GM12878 (cell line): Measurements from ENCODE around the gene FSTL4. TPM values are rescaled to one million over a fixed set of nuclear protein-coding genes. Genes with fewer than 3 reads are reported as not detected.
A peak's percentile ranks its signal among the peaks of the same experiment; 100 is the strongest.

ENCODE experiments used
- ATAC-seq: fragments of 200-7000 bp; cut with Tn5 transposase; 3 replicates; pipeline ENCODE4 v1.9.1; 2020; ENCODE audit warnings: mild to moderate bottlenecking, moderate library complexity
- BruUV-seq: library from RNA; stranded (reverse); fragments of 400-500 nt; replicated peaks from 2 replicates; lab custom pipeline; 2021; lab: Mats Ljungman, UMichigan
- CTCF ChIA-PET: fragments of 300-600 bp; sonication (Branson Sonifier 250); formaldehyde crosslinking; extraction: SDS; loops from one replicate; lab custom pipeline; 2021; ENCODE audit warnings: inconsistent platforms; lab: Yijun Ruan, JAX
- POLR2A ChIA-PET: fragments of 350-600 bp; formaldehyde crosslinking; extraction: SDS; loops from one replicate; lab custom pipeline; 2021; ENCODE audit warnings: inconsistent platforms; lab: Charles Lee
- RAD21 ChIA-PET: fragments of 300-600 bp; sonication (Branson Sonifier 250); formaldehyde crosslinking; loops from one replicate; lab custom pipeline; 2023; ENCODE audit warnings: antibody characterized with exemption; ENCODE audit not compliant: unreplicated experiment; lab: Charles Lee
- SMC1A ChIA-PET: fragments of 300-600 bp; sonication (Branson Sonifier 250); formaldehyde crosslinking; loops from one replicate; lab custom pipeline; 2023; ENCODE audit not compliant: unreplicated experiment, uncharacterized antibody; lab: Charles Lee
- DNase-seq: peaks from one replicate; pipeline ENCODE4 v3.0.0-alpha.2; 2011; ENCODE audit warnings: low read depth, low spot score
- FAIRE-seq: peaks from 3 replicates; lab custom pipeline; 2011; peaks lifted over from hg19 to GRCh38; lab: Jason Lieb, UNC
- H2AFZ ChIP-seq: 2 replicates; pipeline ENCODE4 v1.6.0; 2011; ENCODE audit warnings: low read depth, low read length, control low read depth; ENCODE audit not compliant: control insufficient read depth
- H3K27ac ChIP-seq: 2 replicates; pipeline ENCODE4 v1.5.1; 2011; ENCODE audit warnings: control low read depth; ENCODE audit not compliant: control insufficient read depth, insufficient read depth
- H3K27me3 ChIP-seq, 2 experiments: replicated peaks in 1 of 2; 2 replicates each; pipeline versions ENCODE4 v1.6.0 to v1.6.1; 2011; ENCODE audit warnings: low read length in 1 of 2; ENCODE audit not compliant: control insufficient read depth in 2 of 2, insufficient read depth in 2 of 2
- H3K36me3 ChIP-seq, 2 experiments: 2 replicates each; pipeline ENCODE4 v1.5.1; 2011; ENCODE audit warnings: low read length in 1 of 2; ENCODE audit not compliant: control insufficient read depth in 2 of 2, insufficient read depth in 2 of 2
- H3K4me1 ChIP-seq: 2 replicates; pipeline ENCODE4 v1.6.1; 2011; ENCODE audit warnings: mild to moderate bottlenecking, low read length, moderate library complexity, mixed read lengths; ENCODE audit not compliant: control insufficient read depth, insufficient read depth
- H3K4me2 ChIP-seq: 2 replicates; pipeline ENCODE4 v1.6.0; 2011; ENCODE audit warnings: control low read depth; ENCODE audit not compliant: control insufficient read depth, insufficient read depth
- H3K4me3 ChIP-seq: fragments of 200-600 bp; sonication (generic); 2 replicates; pipeline ENCODE4 v1.5.1; 2016
- H3K79me2 ChIP-seq: 2 replicates; pipeline ENCODE4 v1.6.0; 2011; ENCODE audit warnings: low read length; ENCODE audit not compliant: control insufficient read depth, insufficient read depth
- H3K9ac ChIP-seq: 2 replicates; pipeline ENCODE4 v1.8.0; 2011; ENCODE audit warnings: low read length, control low read depth, mixed read lengths; ENCODE audit not compliant: control insufficient read depth, insufficient read depth
- H3K9me3 ChIP-seq: replicated peaks from 3 replicates; pipeline ENCODE4 v1.5.1; 2011; ENCODE audit warnings: mild to moderate bottlenecking, low read length; ENCODE audit not compliant: control insufficient read depth, insufficient read depth
- H4K20me1 ChIP-seq: 2 replicates; pipeline ENCODE4 v1.6.0; 2011; ENCODE audit not compliant: control insufficient read depth, insufficient read depth
- ATF2 ChIP-seq: IDR thresholded peaks from 2 replicates; pipeline ENCODE4 v1.6.1; 2012; ENCODE audit warnings: low read length, inconsistent platforms
- FOS ChIP-seq: IDR thresholded peaks from 3 replicates; pipeline ENCODE4 v1.6.1; 2011; ENCODE audit warnings: borderline replicate concordance; ENCODE audit not compliant: insufficient read length; ENCODE audit errors: extremely low read depth
- IKZF1 ChIP-seq: fragments of 450-650 bp; conservative IDR thresholded peaks from 2 replicates; pipeline ENCODE4 v1.6.1; 2017; ENCODE audit warnings: antibody characterized with exemption, mild to moderate bottlenecking
- KDM1A ChIP-seq: fragments of 200-600 bp; sonication (generic); IDR thresholded peaks from 2 replicates; pipeline ENCODE4 v1.6.1; 2016; ENCODE audit warnings: borderline replicate concordance
- RELA ChIP-seq: fragments of 450-650 bp; IDR thresholded peaks from 2 replicates; pipeline ENCODE4 v1.8.0; 2014; ENCODE audit warnings: borderline replicate concordance; ENCODE audit not compliant: partially characterized antibody
- RFX5 ChIP-seq: IDR thresholded peaks from 2 replicates; pipeline ENCODE4 v1.6.1; 2011; ENCODE audit warnings: low read depth, low read length, improper control_type of control experiment
- SIX5 ChIP-seq: IDR thresholded peaks from 2 replicates; pipeline ENCODE4 v1.6.1; 2011; ENCODE audit warnings: mild to moderate bottlenecking, low read depth, low read length, moderate library complexity; ENCODE audit not compliant: severe bottlenecking
- STAT3 ChIP-seq: IDR thresholded peaks from 2 replicates; pipeline ENCODE4 v1.6.1; 2011; ENCODE audit warnings: low read depth, low read length, improper control_type of control experiment
- TCF12 ChIP-seq: IDR thresholded peaks from 2 replicates; pipeline ENCODE4 v1.6.1; 2011; ENCODE audit warnings: low read depth, mild to moderate bottlenecking, low read length
- ZBTB40 ChIP-seq: fragments of 450-650 bp; IDR thresholded peaks from 2 replicates; pipeline ENCODE4 v1.6.1; 2016; ENCODE audit warnings: mild to moderate bottlenecking, moderate library complexity, borderline replicate concordance
- ZNF217 ChIP-seq: fragments of 450-650 bp; IDR thresholded peaks from 2 replicates; pipeline ENCODE4 v1.6.1; 2017; ENCODE audit warnings: antibody characterized with exemption, mild to moderate bottlenecking
- WGBS: methylation state at CpG from one replicate; pipeline ENCODE4 v1.1.6; 2016; ENCODE audit warnings: low lambda C conversion rate; ENCODE audit not compliant: insufficient replicate concordance, insufficient coverage; ENCODE audit errors: missing lambda C conversion rate; 5-methylcytosine and 5-hydroxymethylcytosine counted together
- in situ Hi-C: fragments of 300-500 bp; cut with MboI; formaldehyde crosslinking; loops from 9 replicates; pipeline ENCODE4 v1.14.3; 2018; ENCODE audit warnings: mixed read lengths
- intact Hi-C: fragments of 100-400 bp; cut with micrococcal nuclease; formaldehyde crosslinking; loops from one replicate; pipeline ENCODE4 v1.14.2; 2022; ENCODE audit not compliant: unreplicated experiment
- polyA plus RNA-seq, 11 experiments: library from polyadenylated mRNA; depleted of rRNA in 4 of 11; unstranded in 6 of 11; stranded (reverse) in 5 of 11; fragments of >200 nt; fragmentation: Nextera tagmentation in 4 of 11; fragmentation: Illumina TruSeq in 1 of 11; extraction: Ambion mirVana in 4 of 11; extraction: Trizol in 1 of 11; gene quantifications; 1 replicate in 1 of 11; 2 replicates in 10 of 11; pipeline versions ENCODE4 v1.2.1 to v1.2.3, GENCODE V29; 2011 to 2016; ENCODE audit warnings: inconsistent platforms in 2 of 11, missing spikeins in 2 of 11, low read depth in 1 of 11
- total RNA-seq, 4 experiments: library from RNA; depleted of rRNA in 3 of 4; stranded (reverse); fragments of >200 nt in 3 of 4; fragmentation: Illumina TruSeq in 1 of 4; extraction: Trizol in 1 of 4; gene quantifications; 2 replicates each; pipeline versions ENCODE4 v1.2.1 to v1.2.3, GENCODE V29; 2013 to 2021
- TF ChIP-seq, protein P1 (sequence below): fragments of 450-650 bp; IDR thresholded peaks from 2 replicates; pipeline ENCODE4 v1.6.1; 2017; ENCODE audit warnings: mild to moderate bottlenecking, moderate library complexity

Gene FSTL4
- total and polyA plus RNA-seq, 10 of the 15 experiments (the other 5 are each of a cell fraction or from before 2014, with no cell fraction given), result 0.01 to 0.79 (median 0.21) TPM; not detected in 6

GRCh38 chr5:133243196-133243595 is 369.1 kb downstream of the FSTL4 start (continued):
- TF ChIP-seq, protein P1, sequence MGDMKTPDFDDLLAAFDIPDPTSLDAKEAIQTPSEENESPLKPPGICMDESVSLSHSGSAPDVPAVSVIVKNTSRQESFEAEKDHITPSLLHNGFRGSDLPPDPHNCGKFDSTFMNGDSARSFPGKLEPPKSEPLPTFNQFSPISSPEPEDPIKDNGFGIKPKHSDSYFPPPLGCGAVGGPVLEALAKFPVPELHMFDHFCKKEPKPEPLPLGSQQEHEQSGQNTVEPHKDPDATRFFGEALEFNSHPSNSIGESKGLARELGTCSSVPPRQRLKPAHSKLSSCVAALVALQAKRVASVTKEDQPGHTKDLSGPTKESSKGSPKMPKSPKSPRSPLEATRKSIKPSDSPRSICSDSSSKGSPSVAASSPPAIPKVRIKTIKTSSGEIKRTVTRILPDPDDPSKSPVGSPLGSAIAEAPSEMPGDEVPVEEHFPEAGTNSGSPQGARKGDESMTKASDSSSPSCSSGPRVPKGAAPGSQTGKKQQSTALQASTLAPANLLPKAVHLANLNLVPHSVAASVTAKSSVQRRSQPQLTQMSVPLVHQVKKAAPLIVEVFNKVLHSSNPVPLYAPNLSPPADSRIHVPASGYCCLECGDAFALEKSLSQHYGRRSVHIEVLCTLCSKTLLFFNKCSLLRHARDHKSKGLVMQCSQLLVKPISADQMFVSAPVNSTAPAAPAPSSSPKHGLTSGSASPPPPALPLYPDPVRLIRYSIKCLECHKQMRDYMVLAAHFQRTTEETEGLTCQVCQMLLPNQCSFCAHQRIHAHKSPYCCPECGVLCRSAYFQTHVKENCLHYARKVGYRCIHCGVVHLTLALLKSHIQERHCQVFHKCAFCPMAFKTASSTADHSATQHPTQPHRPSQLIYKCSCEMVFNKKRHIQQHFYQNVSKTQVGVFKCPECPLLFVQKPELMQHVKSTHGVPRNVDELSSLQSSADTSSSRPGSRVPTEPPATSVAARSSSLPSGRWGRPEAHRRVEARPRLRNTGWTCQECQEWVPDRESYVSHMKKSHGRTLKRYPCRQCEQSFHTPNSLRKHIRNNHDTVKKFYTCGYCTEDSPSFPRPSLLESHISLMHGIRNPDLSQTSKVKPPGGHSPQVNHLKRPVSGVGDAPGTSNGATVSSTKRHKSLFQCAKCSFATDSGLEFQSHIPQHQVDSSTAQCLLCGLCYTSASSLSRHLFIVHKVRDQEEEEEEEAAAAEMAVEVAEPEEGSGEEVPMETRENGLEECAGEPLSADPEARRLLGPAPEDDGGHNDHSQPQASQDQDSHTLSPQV, result no peak
- TF ChIP-seq KDM1A, result no peak
- no peak for TF ChIP-seq RFX5
- TF ChIP-seq STAT3, result no peak

DNA sequence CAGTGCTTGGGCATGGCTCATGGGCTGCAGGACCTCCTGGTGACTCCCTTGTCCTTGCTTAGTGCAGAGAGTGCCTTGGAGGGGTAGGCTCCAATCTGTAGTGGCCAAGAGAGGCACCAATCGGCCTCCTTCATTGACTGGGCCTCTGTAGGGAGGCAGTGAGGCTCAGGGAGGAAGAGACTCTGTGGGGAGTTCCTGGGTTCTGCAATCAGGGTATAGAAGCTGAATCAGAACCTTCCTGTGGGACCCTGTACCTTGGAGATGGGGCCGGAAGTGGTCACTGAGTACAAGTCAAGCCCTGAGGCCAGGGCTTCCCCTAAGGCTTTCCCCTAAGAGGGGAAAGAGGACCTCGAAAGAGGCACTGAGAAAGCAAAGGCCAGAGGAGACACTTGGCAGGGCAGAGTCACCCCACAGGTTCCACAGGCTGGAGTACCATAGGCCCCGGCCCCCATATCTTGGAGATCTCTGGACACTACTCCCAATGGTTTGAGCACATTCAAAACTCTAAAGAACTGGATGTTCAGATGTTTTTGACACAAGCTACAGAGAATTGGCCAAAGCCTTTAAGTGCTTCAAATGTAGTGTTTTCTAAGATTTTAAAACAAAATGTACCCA is 370.0 kb downstream of the FSTL4 start:
- peak overlapping the region; percentile 58; the same call in 1 of the 2 replicates for H3K27ac ChIP-seq
- no peak overlapping the region; the same call in 1 of the 2 replicates for H2AFZ ChIP-seq
- WGBS, result 0% methylated on average over 3 of the region's 4 CpGs
- no peaks in the 10 kb centered on the region for H3K79me2 ChIP-seq
- no peaks in the 10 kb centered on the region for H4K20me1 ChIP-seq
- H3K4me3 ChIP-seq, result no peak overlapping the region
- intact Hi-C loops (no loop called here), in situ Hi-C loops (no loop called here)
- H3K27me3 ChIP-seq, result no peaks in the 10 kb centered on the region
- peaks cover 44% of the 10 kb centered on the region for H3K4me1 ChIP-seq
- H3K36me3 ChIP-seq, result no peaks in the 10 kb centered on the region
- peak; percentile 55 for DNase-seq
- no peaks in the 10 kb centered on the region; the same call in 2 of the 3 replicates for H3K9me3 ChIP-seq
- SMC1A ChIA-PET, result interaction anchor here (0.8 to 2.2 kb wide), 4 partner anchors 11 to 138 kb away, joined by 3 to 7 read pairs (median 4); no protein-coding TSS in a partner anchor
- POLR2A ChIA-PET, result interaction anchor here (1.4 kb wide), 1 partner anchor 22 kb away, joined by 3 read pairs; no protein-coding TSS in a partner anchor
- no TSS peak for BruUV-seq
- FAIRE-seq, result no peak
- ATAC-seq, result peak; percentile 64
- CTCF ChIA-PET, result interaction anchor here (1.1 to 3.1 kb wide), 2 partner anchors 22 to 138 kb away, joined by 3 to 9 read pairs; no protein-coding TSS in a partner anchor
- RAD21 ChIA-PET, result interaction anchor here (0.7 to 1.9 kb wide), 2 partner anchors 26 to 80 kb away, joined by 3 to 5 read pairs; no protein-coding TSS in a partner anchor
- H3K4me2 ChIP-seq, result no peak overlapping the region
- no peak overlapping the region for H3K9ac ChIP-seq
- TF ChIP-seq IKZF1 (peak; percentile 73), ZBTB40 (peak; percentile 17; the same call in 1 of the 2 replicates), ATF2 (0 out of 2 replicates have a peak, but pooled peaks have one; percentile 44), RELA (peak; percentile 88), TCF12 (0 out of 2 replicates have a peak, but pooled peaks have one; percentile 10), ZNF217 (peak; percentile 92), FOS (no peak), SIX5 (no peak)
